Activated CD8-positive, alpha-beta memory T cell treated with anti-CD3 and anti-CD28 coated beads for 48 hours (primary cell): ENCODE measurements around the gene IFFO2.

Source experiments
- DNase-seq, 3 experiments: peaks; one replicate each; pipeline ENCODE4 v3.0.0-alpha.2; 2020; ENCODE audit warnings: low read depth in 2 of 3, low spot score in 2 of 3

Gene IFFO2

DNA sequence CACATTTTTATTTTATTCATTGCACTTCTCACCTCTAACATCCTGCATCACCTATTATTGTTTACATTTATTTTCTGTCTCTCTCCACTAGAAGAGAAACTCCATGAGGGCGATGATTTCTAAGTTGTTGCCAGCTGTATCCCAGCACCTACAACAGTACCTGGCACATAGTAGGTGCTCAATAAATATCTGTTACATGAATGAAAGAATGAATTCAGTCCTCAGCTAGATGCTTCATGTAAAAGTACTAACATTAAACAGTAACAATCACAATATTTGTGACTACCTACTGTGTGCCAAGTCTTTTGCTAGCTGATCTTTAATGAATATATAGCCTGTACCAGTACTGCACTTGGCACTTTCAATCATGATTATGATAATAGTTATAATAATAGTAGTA lies 100.0 kb downstream of the IFFO2 start:
- DNase-seq: no peak

DNA sequence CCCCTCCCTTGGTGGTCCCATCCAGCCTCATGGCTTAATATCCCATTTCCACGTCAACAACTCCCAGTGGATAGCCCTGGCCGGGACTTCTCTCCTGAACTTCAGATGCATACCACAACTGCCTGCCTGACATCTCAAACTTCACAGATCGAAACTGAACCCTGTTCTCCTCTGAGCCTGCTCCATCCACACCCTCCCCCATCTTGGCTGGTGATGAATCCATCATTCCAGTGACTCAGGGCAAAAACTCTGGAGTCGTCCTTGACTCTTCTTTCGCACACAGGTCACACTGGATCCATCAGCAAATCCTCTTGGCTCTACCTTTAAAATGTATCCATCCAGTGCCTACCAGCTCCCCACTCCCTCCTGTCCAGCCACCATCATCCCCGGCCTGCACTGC lies 100.9 kb downstream of the IFFO2 start:
- DNase-seq: no peak

DNA sequence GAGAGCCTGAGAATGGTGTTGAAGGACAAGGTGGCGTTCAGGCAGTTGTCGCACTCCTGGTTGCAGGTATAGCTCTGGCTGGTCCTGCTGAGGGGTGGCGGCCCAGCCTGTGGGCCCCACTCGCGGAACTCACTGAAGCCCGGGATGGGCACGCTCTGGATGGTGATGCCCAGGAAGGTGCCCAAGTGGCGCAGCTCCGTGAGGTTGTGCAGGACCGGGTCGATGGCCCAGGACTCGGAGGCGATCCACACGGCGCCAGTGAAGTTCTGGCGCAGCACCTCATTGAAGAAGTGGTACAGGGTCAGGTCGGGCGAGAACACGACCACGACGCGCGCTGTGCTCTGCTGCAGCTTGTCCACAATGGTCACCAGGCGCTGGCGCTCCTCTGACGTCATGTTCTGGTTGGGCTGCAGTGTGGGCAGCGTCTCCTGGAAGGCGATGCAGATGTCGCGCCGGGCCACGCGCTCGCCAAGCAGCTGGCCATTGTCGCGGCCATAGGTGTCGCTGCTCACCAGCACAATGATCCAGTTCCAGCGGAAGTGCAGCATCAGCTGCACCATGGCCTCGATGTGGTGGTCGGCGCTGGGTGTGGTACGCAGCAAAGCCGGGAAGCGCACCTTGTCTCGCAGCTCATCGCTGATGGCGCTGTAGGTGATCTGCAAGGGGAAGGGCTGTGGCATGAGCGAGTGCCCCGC lies 102.0 kb downstream of the IFFO2 start:
- no peak for DNase-seq
